Fibroblast of lung (primary cell): Measurements from ENCODE around the gene CTXND2. TPM values are rescaled to one million over a fixed set of nuclear protein-coding genes. Genes with fewer than 3 reads are reported as not detected.
"Not testable (repeated sequence)": the region's sequence is repeated elsewhere in the genome, so short reads cannot be mapped to it uniquely, and the experiment has no call there.

Experiments used
- DNase-seq, 2 donors: peaks; one replicate each; pipeline versions ENCODE4 v3.0.0 to v3.0.0-alpha.2; 2010; ENCODE audit warnings: low read depth in 2 of 2
- H2AFZ ChIP-seq: 2 replicates; pipeline ENCODE4 v1.5.1; 2012; ENCODE audit warnings: low read length, control low read depth, inconsistent platforms
- H3K27ac ChIP-seq: 2 replicates; pipeline ENCODE4 v1.5.1; 2011; ENCODE audit warnings: low read length, control low read depth; ENCODE audit not compliant: insufficient read depth
- H3K27me3 ChIP-seq: 2 replicates; pipeline ENCODE4 v1.5.1; 2011; ENCODE audit warnings: mild to moderate bottlenecking, low read length; ENCODE audit not compliant: control insufficient read depth, insufficient read depth
- H3K36me3 ChIP-seq: 2 replicates; pipeline ENCODE4 v1.5.1; 2011; ENCODE audit warnings: low read length; ENCODE audit not compliant: control insufficient read depth, insufficient read depth
- H3K4me1 ChIP-seq: 2 replicates; pipeline ENCODE4 v1.5.1; 2011; ENCODE audit warnings: low read length; ENCODE audit not compliant: control insufficient read depth, insufficient read depth; ENCODE audit errors: extremely low read depth
- H3K4me2 ChIP-seq: 2 replicates; pipeline ENCODE4 v1.5.1; 2011; ENCODE audit warnings: low read length, control low read depth; ENCODE audit not compliant: insufficient read depth; ENCODE audit errors: extremely low read depth
- H3K4me3 ChIP-seq, 4 experiments: fragments of 200-600 bp in 1 of 4; sonication (generic) in 1 of 4; replicated peaks in 1 of 4; 2 replicates each; pipeline ENCODE4 v1.5.1; 2011 to 2016; ENCODE audit warnings: low read length in 4 of 4, low read depth in 3 of 4, mild to moderate bottlenecking in 3 of 4, control low read depth in 2 of 4, inconsistent platforms in 1 of 4, mixed read lengths in 1 of 4; ENCODE audit not compliant: insufficient read depth in 1 of 4; ENCODE audit errors: control extremely low read depth in 1 of 4
- H3K79me2 ChIP-seq: 2 replicates; pipeline ENCODE4 v1.5.1; 2012; ENCODE audit warnings: mild to moderate bottlenecking, low read length, inconsistent platforms; ENCODE audit not compliant: control insufficient read depth, insufficient read depth
- H3K9ac ChIP-seq: 2 replicates; pipeline ENCODE4 v1.5.1; 2011; ENCODE audit warnings: mild to moderate bottlenecking, low read length, control low read depth; ENCODE audit not compliant: insufficient read depth
- H3K9me3 ChIP-seq: 2 replicates; pipeline ENCODE4 v1.5.1; 2012; ENCODE audit warnings: low read depth, low read length; ENCODE audit not compliant: control insufficient read depth, insufficient read depth
- H4K20me1 ChIP-seq: 2 replicates; pipeline ENCODE4 v1.5.1; 2011; ENCODE audit warnings: low read length; ENCODE audit not compliant: control insufficient read depth, insufficient read depth; ENCODE audit errors: extremely low read depth
- EZH2 ChIP-seq: IDR thresholded peaks from 2 replicates; pipeline ENCODE4 v1.5.1; 2012; ENCODE audit warnings: low read length, control low read depth, mild to moderate bottlenecking; ENCODE audit errors: missing control alignments
- polyA plus RNA-seq, 2 donors: library from polyadenylated mRNA; depleted of rRNA in 1 of 2; stranded (reverse) in 1 of 2; unstranded in 1 of 2; fragments of >200 nt; gene quantifications; 2 replicates each; pipeline ENCODE4 v1.2.1, GENCODE V29; 2011 to 2012; ENCODE audit warnings: missing spikeins in 1 of 2
- total RNA-seq: library from RNA; depleted of rRNA; stranded (reverse); fragments of >200 nt; gene quantifications from 2 replicates; pipeline ENCODE4 v1.2.1, GENCODE V29; 2014
- TF ChIP-seq, protein P1 (sequence below), 2 donors: IDR thresholded peaks in 1 of 2; conservative IDR thresholded peaks in 1 of 2; 1 replicate in 1 of 2; 2 replicates in 1 of 2; pipeline ENCODE4 v1.5.1; 2011 to 2012; ENCODE audit warnings: low read length in 2 of 2, control low read depth in 1 of 2, inconsistent platforms in 1 of 2, low read depth in 1 of 2, mild to moderate bottlenecking in 1 of 2

The CTXND2 gene
- total and polyA plus RNA-seq, 2 donors (not counting 1 experiment from before 2014, with no cell fraction given): not detected

GRCh38 chr1:150928286-150928685 lies 41.4 kb downstream of the CTXND2 start:
- peaks cover 12% of the 10 kb centered on the region for H3K79me2 ChIP-seq
- no peak overlapping the region for H3K4me3 ChIP-seq
- H2AFZ ChIP-seq: no peak overlapping the region
- no peaks in the 10 kb centered on the region for H3K9me3 ChIP-seq
- no peak overlapping the region for H3K4me2 ChIP-seq
- H3K4me1 ChIP-seq: no peaks in the 10 kb centered on the region
- H3K27me3 ChIP-seq: no peaks in the 10 kb centered on the region
- H4K20me1 ChIP-seq: no peaks in the 10 kb centered on the region
- H3K27ac ChIP-seq: no peak overlapping the region
- no peak overlapping the region for H3K9ac ChIP-seq
- TF ChIP-seq, protein P1, sequence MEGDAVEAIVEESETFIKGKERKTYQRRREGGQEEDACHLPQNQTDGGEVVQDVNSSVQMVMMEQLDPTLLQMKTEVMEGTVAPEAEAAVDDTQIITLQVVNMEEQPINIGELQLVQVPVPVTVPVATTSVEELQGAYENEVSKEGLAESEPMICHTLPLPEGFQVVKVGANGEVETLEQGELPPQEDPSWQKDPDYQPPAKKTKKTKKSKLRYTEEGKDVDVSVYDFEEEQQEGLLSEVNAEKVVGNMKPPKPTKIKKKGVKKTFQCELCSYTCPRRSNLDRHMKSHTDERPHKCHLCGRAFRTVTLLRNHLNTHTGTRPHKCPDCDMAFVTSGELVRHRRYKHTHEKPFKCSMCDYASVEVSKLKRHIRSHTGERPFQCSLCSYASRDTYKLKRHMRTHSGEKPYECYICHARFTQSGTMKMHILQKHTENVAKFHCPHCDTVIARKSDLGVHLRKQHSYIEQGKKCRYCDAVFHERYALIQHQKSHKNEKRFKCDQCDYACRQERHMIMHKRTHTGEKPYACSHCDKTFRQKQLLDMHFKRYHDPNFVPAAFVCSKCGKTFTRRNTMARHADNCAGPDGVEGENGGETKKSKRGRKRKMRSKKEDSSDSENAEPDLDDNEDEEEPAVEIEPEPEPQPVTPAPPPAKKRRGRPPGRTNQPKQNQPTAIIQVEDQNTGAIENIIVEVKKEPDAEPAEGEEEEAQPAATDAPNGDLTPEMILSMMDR (conservative IDR thresholded peaks at IDR 0.05 in 1 of 2, IDR thresholded peaks at IDR 0.05 in 1 of 2; ENCODE audit: low read depth in 1 of 2, low read length in 2 of 2): no peak
- TF ChIP-seq EZH2: no peak
- no peak for DNase-seq
- H3K36me3 ChIP-seq: peaks cover 4% of the 10 kb centered on the region

DNA sequence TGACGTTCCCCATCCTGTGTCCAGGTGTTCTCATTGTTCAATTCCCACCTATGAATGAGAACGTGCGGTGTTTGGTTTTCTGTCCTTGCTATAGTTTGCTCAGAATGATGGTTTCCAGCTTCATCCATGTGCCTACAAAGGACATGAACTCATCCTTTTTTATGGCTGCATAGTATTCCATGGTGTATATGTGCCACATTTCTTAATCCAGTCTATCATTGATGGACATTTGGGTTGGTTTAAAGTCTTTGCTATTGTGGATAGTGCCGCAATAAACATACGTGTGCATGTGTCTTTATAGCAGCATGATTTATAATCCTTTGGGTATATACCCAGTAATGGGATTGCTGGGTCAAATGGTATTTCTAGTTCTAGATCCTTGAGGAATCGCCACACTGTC lies 41.8 kb downstream of the CTXND2 start:
- not testable (repeated sequence) for H3K36me3 ChIP-seq, H3K9me3 ChIP-seq, H3K4me1 ChIP-seq, H3K27me3 ChIP-seq, H3K4me3 ChIP-seq, H3K4me2 ChIP-seq, H3K27ac ChIP-seq, DNase-seq, H2AFZ ChIP-seq, H4K20me1 ChIP-seq, H3K9ac ChIP-seq
- peaks cover 12% of the 10 kb centered on the region for H3K79me2 ChIP-seq

DNA sequence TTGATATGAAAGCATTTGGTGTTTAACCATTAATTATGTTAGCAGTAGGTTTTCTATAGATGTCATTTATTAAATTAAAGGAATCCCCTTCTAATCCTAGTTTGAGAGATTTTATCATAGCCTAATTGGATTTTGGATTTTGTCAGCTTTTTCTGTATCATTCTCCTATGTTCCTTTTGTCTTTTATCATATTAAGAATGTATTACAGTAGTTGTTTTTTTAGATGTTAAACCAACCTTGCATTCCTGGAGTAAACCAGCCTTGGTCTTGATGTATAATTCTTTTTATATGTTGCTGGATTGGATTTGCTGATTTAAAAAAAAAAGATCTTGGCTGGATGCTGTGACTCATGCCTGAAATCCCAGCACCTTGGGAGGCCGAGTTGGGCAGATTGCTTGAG lies 44.8 kb downstream of the CTXND2 start:
- DNase-seq: peak; percentile 18 to 39

More for the DNA sequence above, 44.8 kb downstream of the CTXND2 start:
- Histone ChIP-seq H3K4me2 (no peak overlapping the region), H3K9me3 (no peaks in the 10 kb centered on the region), H3K9ac (no peak overlapping the region), H3K4me3 (no peak overlapping the region), H2AFZ (no peak overlapping the region), H4K20me1 (no peaks in the 10 kb centered on the region), H3K79me2 (peaks cover 8% of the 10 kb centered on the region), H3K36me3 (peaks cover 4% of the 10 kb centered on the region), H3K27me3 (no peaks in the 10 kb centered on the region), H3K27ac (no peak overlapping the region), H3K4me1 (no peaks in the 10 kb centered on the region)
- TF ChIP-seq, protein P1 (conservative IDR thresholded peaks at IDR 0.05 in 1 of 2, IDR thresholded peaks at IDR 0.05 in 1 of 2; ENCODE audit: low read depth in 1 of 2, low read length in 2 of 2): no peak
- no peak for TF ChIP-seq EZH2
